ENCODE measurements around the gene MRLN.
"Not testable (repeated sequence)": the region's sequence is repeated elsewhere in the genome, so short reads cannot be mapped to it uniquely, and the experiment has no call there.

Gene MRLN

GRCh38 chr10:59744762-59745161, 8.5 kb downstream of the MRLN start:
- not testable (repeated sequence) for DNase-seq

GRCh38 chr10:59744156-59744555, 9.1 kb downstream of the MRLN start:
- DNase-seq = not testable (repeated sequence)

- DNase-seq = no peak
These were observed 11.7 kb downstream of the MRLN start for GRCh38 chr10:59741583-59741982.

GRCh38 chr10:59741048-59741447, 12.2 kb downstream of the MRLN start:
- DNase-seq = no peak

GRCh38 chr10:59736749-59737148, 16.5 kb downstream of the MRLN start:
- no peak for DNase-seq

GRCh38 chr10:59735296-59735695, 18.0 kb downstream of the MRLN start:
- no peak for DNase-seq

- DNase-seq = no peak
These were observed 19.2 kb downstream of the MRLN start for GRCh38 chr10:59734014-59734462.

GRCh38 chr10:59733321-59734013, 19.8 kb downstream of the MRLN start:
- DNase-seq = not testable (repeated sequence)

GRCh38 chr10:59732849-59733248, 20.4 kb downstream of the MRLN start:
- not testable (repeated sequence) for DNase-seq

- not testable (repeated sequence) for DNase-seq
These were observed 24.1 kb downstream of the MRLN start for GRCh38 chr10:59729167-59729566.

GRCh38 chr10:59724098-59724938, 28.9 kb downstream of the MRLN start:
- peak; percentile 36 for DNase-seq

GRCh38 chr10:59720377-59720776, 32.9 kb downstream of the MRLN start:
- no peak for DNase-seq

- DNase-seq = no peak
These were observed 33.9 kb downstream of the MRLN start for GRCh38 chr10:59719374-59719773.

GRCh38 chr10:59718257-59718656, 35.0 kb downstream of the MRLN start:
- DNase-seq = no peak

- DNase-seq = no peak
These were observed 39.9 kb downstream of the MRLN start for GRCh38 chr10:59713196-59713821.

GRCh38 chr10:59711871-59712494, 41.3 kb downstream of the MRLN start:
- no peak for DNase-seq

- peak; percentile 18 for DNase-seq
These were observed 43.7 kb downstream of the MRLN start, which contains the start of gene SLC16A9 for GRCh38 chr10:59709395-59710125. TSS of gene SLC16A9 (minus strand) at chr10:59709850. CDS start at chr10:59684291, 25,559 bp downstream.

GRCh38 chr10:59708816-59709394, 44.4 kb downstream of the MRLN start:
- no peak for DNase-seq

- no peak for DNase-seq
These were observed 46.1 kb downstream of the MRLN start for GRCh38 chr10:59706851-59707797.

- no peak for DNase-seq
These were observed 47.3 kb downstream of the MRLN start for GRCh38 chr10:59705931-59706330.

GRCh38 chr10:59704630-59705029, 48.6 kb downstream of the MRLN start:
- DNase-seq = no peak
